HEK293 (cell line): Measurements from ENCODE around the gene FBXL7.

Experiments
- CTCF ChIA-PET: fragments of 350-600 bp; formaldehyde crosslinking; extraction: SDS; loops from one replicate; lab custom pipeline; 2021; ENCODE audit warnings: antibody characterized with exemption; lab: Yijun Ruan, JAX
- POLR2A ChIA-PET: fragments of 300-600 bp; formaldehyde crosslinking; extraction: SDS; loops from one replicate; lab custom pipeline; 2020; ENCODE audit warnings: antibody characterized with exemption, inconsistent platforms; lab: Yijun Ruan, JAX
- H3K27ac ChIP-seq: fragments of 200-500 bp; sonication (Bioruptor generic); 2 replicates; pipeline ENCODE4 v1.5.1; 2014; ENCODE audit warnings: low read depth, low read length, control low read depth, inconsistent platforms; ENCODE audit errors: extremely low read depth
- H3K36me3 ChIP-seq, 2 experiments: fragments of 200-500 bp in 1 of 2; sonication (Bioruptor generic) in 1 of 2; 1 replicate in 1 of 2; 2 replicates in 1 of 2; pipeline ENCODE4 v1.5.1; 2014 to 2017; ENCODE audit warnings: inconsistent platforms in 2 of 2, low read length in 2 of 2; ENCODE audit not compliant: control insufficient read depth in 2 of 2, insufficient read depth in 1 of 2
- H3K4me1 ChIP-seq: fragments of 200-500 bp; sonication (Bioruptor generic); 2 replicates; pipeline ENCODE4 v1.5.1; 2014; ENCODE audit warnings: mild to moderate bottlenecking, low read length, inconsistent platforms; ENCODE audit not compliant: control insufficient read depth, insufficient read depth
- H3K4me3 ChIP-seq: 2 replicates; pipeline ENCODE4 v1.5.1; 2011; ENCODE audit warnings: low read depth, mild to moderate bottlenecking, control low read depth, low read length, moderate library complexity
- H3K9me3 ChIP-seq: fragments of 200-500 bp; sonication (Bioruptor generic); 2 replicates; pipeline ENCODE4 v1.5.1; 2014; ENCODE audit warnings: low read depth, low read length, inconsistent platforms; ENCODE audit not compliant: control insufficient read depth, insufficient read depth
- GLI2 ChIP-seq: fragments of 450-650 bp; formaldehyde crosslinking; IDR thresholded peaks from 2 replicates; pipeline ENCODE4; 2017; ENCODE audit warnings: missing biosample characterization, missing genetic modification characterization, low read depth, borderline replicate concordance
- GLIS2 ChIP-seq: fragments of 450-650 bp; formaldehyde crosslinking; IDR thresholded peaks from 2 replicates; pipeline ENCODE4 v1.5.1; 2016; ENCODE audit warnings: missing biosample characterization, missing genetic modification characterization
- INSM2 ChIP-seq: fragments of 450-650 bp; formaldehyde crosslinking; IDR thresholded peaks from 2 replicates; pipeline ENCODE4 v1.5.1; 2016; ENCODE audit warnings: missing biosample characterization, missing genetic modification characterization
- PRDM6 ChIP-seq: fragments of 450-650 bp; formaldehyde crosslinking; IDR thresholded peaks from 2 replicates; pipeline ENCODE4 v1.5.1; 2017; ENCODE audit warnings: missing biosample characterization, missing genetic modification characterization
- YY1 ChIP-seq: fragments of 450-650 bp; formaldehyde crosslinking; IDR thresholded peaks from 2 replicates; pipeline ENCODE4 v1.5.1; 2018; ENCODE audit warnings: missing biosample characterization, missing genetic modification characterization
- ZNF10 ChIP-seq: fragments of 450-650 bp; formaldehyde crosslinking; IDR thresholded peaks from 2 replicates; pipeline ENCODE4 v1.5.1; 2017; ENCODE audit warnings: missing biosample characterization, missing genetic modification characterization
- ZNF114 ChIP-seq: fragments of 450-650 bp; formaldehyde crosslinking; IDR thresholded peaks from 2 replicates; pipeline ENCODE4 v1.5.0; 2017; ENCODE audit warnings: missing biosample characterization, missing genetic modification characterization
- ZNF169 ChIP-seq: fragments of 450-650 bp; formaldehyde crosslinking; IDR thresholded peaks from 2 replicates; pipeline ENCODE4 v1.5.1; 2016; ENCODE audit warnings: missing biosample characterization, missing genetic modification characterization
- ZNF214 ChIP-seq: fragments of 450-650 bp; formaldehyde crosslinking; IDR thresholded peaks from 2 replicates; pipeline ENCODE4 v1.5.1; 2017; ENCODE audit warnings: missing biosample characterization, mild to moderate bottlenecking, missing genetic modification characterization, borderline replicate concordance
- ZNF280C ChIP-seq: fragments of 450-650 bp; formaldehyde crosslinking; IDR thresholded peaks from 2 replicates; pipeline ENCODE4 v1.5.1; 2016; ENCODE audit warnings: missing biosample characterization, missing genetic modification characterization
- ZNF280D ChIP-seq: fragments of 450-650 bp; formaldehyde crosslinking; IDR thresholded peaks from 2 replicates; pipeline ENCODE4 v1.5.1; 2016; ENCODE audit warnings: missing biosample characterization, missing genetic modification characterization
- ZNF610 ChIP-seq: fragments of 450-650 bp; formaldehyde crosslinking; IDR thresholded peaks from 2 replicates; pipeline ENCODE4 v1.5.1; 2016; ENCODE audit warnings: missing biosample characterization, missing genetic modification characterization, borderline replicate concordance
- ZNF624 ChIP-seq: fragments of 450-650 bp; formaldehyde crosslinking; IDR thresholded peaks from 2 replicates; pipeline ENCODE4 v1.5.1; 2017; ENCODE audit warnings: missing biosample characterization, missing genetic modification characterization
- ZSCAN18 ChIP-seq: fragments of 450-650 bp; formaldehyde crosslinking; IDR thresholded peaks from 2 replicates; pipeline ENCODE4 v1.5.1; 2016; ENCODE audit warnings: missing biosample characterization, missing genetic modification characterization

FBXL7 gene

GRCh38 chr5:15803280-15803679 lies 303.3 kb downstream of the FBXL7 start:
- POLR2A ChIA-PET, result no interaction called here
- CTCF ChIA-PET, result no interaction called here
- Histone ChIP-seq H3K9me3 (no peaks in the 10 kb centered on the region; the same call in 1 of the 2 replicates), H3K27ac (no peak overlapping the region), H3K4me3 (no peak overlapping the region), H3K36me3 (no peaks in the 10 kb centered on the region)
- no peak for TF ChIP-seq ZNF169 (tag by site-specific recombination)
- no peak for TF ChIP-seq ZSCAN18
- no peak for TF ChIP-seq ZNF624
- TF ChIP-seq ZNF214 (tag by site-specific recombination), result no peak
- TF ChIP-seq, all 188 proteins: peak for 0
- no peaks in the 10 kb centered on the region for H3K4me1 ChIP-seq

- POLR2A ChIA-PET, result no interaction called here
- no peak overlapping the region for H3K27ac ChIP-seq
- TF ChIP-seq PRDM6 (tag by site-specific recombination) (no peak), ZNF114 (tag by site-specific recombination) (no peak), YY1 (tag by site-specific recombination) (no peak), ZNF280C (tag by site-specific recombination) (no peak), ZNF280D (no peak), GLI2 (tag by site-specific recombination) (no peak), INSM2 (tag by site-specific recombination) (no peak), GLIS2 (tag by site-specific recombination) (no peak), ZNF10 (no peak), ZNF610 (tag by site-specific recombination) (no peak)
- no peaks in the 10 kb centered on the region for H3K36me3 ChIP-seq
- H3K9me3 ChIP-seq, result no peaks in the 10 kb centered on the region; the same call in 1 of the 2 replicates
- CTCF ChIA-PET, result no interaction called here
- no peaks in the 10 kb centered on the region for H3K4me1 ChIP-seq
- no peak overlapping the region for H3K4me3 ChIP-seq
Measured at GRCh38 chr5:15806613-15807012, 306.6 kb downstream of the FBXL7 start.
